NCI-H460 (cell line): ENCODE results near the gene SPTBN1. TPM values are rescaled to one million over a fixed set of nuclear protein-coding genes. Genes with fewer than 3 reads are reported as not detected.
A peak's percentile ranks its signal among the peaks of the same experiment; 100 is the strongest.

ENCODE experiments used
- DNase-seq: peaks from one replicate; pipeline ENCODE4 v3.0.0-alpha.2; 2016; ENCODE audit warnings: low read depth; ENCODE audit errors: extremely low read depth
- polyA plus RNA-seq: library from polyadenylated mRNA; depleted of rRNA; stranded (reverse); fragments of >200 nt; gene quantifications from 2 replicates; pipeline ENCODE4 v1.2.3, GENCODE V29; 2014; cell fraction: nucleus; rRNA removed
- total RNA-seq: library from RNA; depleted of rRNA; stranded (reverse); fragments of >200 nt; shearing (Covaris generic); gene quantifications from 2 replicates; pipeline ENCODE4 v1.2.3, GENCODE V29; 2014; rRNA removed

SPTBN1 gene
- 228 and 266 TPM in 2 replicates for total RNA-seq
- 283 and 378 TPM in 2 replicates for polyA plus RNA-seq

DNA sequence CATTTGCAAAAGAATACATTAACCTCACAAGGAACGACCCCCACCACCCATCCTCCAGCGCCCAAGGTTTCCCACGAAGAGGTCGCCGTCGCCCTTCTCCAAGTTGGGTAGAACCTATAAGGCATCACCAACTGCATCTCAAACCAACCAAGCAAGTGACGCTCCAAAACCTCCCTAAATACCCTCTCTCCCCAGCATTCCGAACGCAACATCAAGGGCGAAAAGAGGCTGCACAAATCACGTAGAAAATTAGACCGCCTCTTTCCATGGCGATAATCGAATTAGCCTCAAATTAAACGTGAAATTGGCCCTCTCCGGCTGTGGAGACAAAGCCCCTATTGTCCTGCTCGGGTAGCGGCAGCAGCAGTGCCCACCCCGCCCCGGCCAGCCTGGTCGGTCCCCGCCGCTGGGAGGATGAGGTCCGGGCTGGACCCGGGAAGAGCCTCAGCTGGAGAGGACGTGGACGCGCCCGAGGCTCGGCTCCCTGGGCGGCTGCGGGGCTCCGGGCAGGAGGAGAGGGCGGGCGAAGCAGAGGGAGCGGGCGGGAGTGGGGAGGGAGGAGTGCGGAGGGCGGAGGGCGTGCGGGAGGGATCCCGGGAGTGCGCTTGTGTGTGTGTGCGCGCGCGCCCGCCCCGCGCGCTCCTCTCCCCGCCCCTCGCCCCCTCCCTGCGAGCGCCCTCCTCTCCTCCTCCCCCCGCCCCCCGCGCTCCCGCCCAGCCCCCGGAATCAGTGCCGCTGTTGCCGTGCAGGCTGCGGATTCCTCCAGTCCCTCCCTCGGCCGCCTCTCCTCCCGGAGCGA lies at the start of gene SPTBN1:
SPTBN1 (plus strand) TSS at position 765 of the 799 bp plus-strand sequence. CDS start 70,092 bp downstream, outside the sequence.
- DNase-seq: peak; percentile 82

DNA sequence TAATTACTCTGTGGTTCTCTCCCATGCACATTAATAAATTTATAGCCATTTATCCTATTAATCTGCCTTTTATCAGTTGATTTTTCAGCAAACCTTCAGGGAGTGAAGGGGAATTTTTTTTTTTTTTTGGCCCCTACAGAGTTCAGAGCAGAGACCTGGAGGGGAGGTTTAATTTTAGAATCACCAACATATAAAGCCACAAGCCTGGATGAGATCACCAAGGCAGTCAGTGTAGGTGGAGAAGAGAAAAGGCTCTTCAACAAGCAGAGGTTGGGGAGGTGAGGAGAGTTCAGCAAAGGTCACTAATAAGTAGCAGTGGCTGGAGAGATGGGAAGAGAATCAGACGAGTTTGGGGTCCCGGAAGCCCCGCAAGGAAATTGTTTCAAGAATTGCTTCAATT lies 48.4 kb upstream of the SPTBN1 start:
- no peak for DNase-seq

DNA sequence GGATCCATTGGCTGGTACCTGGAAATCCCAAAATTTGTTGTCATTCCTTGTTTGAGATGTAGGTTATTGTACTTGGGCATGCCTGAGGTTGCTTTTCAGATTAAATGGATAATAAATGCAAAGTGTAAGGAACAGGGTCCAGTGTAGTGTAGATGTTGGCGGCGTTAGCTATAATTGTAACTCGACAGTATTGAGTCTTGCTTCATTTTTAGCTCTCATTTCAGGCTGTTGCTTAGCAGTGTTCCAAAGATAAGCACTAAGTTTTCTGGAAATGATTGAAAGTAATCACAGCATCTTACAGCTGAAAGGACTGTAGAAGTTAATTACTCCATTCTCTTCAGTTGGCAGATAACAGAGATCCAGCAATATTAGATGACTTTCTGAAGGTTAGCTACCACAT lies 47.8 kb upstream of the SPTBN1 start:
- no peak for DNase-seq

DNA sequence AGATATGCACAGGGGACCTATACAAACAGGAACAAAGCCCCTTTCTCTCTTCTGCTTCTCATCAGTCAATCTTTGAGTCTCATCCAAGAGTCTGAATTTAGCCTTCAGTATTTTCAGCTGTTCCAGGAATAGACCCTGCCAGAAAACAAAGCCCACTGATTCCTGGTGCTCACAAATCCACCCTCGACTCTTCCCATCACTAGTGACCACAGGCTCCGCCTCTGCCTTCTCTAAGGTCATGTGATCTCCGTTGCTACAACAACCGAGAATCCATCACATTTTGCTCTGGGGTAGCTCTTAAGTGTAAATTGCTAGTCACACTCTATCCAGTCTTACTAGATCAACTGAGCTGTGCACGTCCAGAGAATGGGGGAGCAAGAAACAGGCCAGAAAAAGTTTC lies 46.4 kb upstream of the SPTBN1 start:
- no peak for DNase-seq

DNA sequence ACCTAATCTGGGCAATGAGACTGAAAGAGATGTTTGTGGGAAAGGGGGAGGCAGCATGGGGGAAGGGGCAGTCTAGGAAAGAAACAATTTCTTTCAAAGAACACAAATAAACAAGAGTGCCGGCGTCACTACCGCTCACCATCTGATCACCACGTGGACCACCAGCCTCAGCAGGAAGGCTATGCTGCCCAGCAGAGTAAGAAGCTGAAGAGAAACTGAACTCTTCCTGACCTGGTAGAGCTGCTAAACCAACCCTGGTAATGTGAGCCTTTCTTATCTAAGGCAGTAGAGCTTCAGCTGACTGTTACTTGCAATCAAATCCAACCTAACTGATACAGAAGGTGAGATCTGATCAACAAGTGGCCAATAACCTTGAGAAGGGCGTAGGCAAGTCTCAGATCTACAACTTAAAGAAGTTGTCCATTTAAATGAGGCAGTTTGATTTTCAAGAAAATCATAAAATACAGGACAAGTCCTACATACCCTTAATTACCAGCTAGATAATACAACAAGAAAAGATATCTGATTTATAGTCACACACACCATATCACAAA lies 44.2 kb upstream of the SPTBN1 start:
- no peak for DNase-seq

DNA sequence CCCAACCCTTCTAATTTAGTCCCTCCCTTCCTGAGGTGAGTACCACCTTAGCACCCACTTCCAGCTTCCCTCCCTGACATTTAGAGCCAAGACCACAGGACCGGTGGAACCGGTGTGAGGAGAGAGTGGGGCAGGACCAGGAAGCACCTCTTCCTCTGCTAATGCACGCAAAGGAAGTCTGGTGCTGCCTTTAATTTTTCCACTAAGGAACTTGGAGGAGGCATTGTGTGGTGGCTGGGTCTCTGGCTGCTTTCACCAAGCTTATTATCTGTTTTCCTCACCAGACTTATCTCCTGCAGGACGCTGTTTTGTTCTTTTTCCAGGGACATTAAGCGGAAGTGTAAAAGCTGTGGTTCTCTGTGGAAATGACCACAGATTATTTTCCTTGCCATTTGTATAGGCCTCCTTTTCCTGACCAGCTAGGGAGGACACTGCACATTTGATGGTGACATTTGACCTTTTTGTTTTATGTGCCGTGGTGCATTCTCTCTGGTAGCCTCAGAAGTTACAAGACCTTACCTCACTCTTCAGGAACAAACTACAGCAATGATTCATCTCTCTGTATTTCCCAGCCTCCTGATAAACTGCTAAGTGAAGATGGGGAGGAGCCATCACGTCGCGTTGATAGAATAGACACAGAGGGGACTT lies 39.8 kb upstream of the SPTBN1 start:
- peak; percentile 62 for DNase-seq

DNA sequence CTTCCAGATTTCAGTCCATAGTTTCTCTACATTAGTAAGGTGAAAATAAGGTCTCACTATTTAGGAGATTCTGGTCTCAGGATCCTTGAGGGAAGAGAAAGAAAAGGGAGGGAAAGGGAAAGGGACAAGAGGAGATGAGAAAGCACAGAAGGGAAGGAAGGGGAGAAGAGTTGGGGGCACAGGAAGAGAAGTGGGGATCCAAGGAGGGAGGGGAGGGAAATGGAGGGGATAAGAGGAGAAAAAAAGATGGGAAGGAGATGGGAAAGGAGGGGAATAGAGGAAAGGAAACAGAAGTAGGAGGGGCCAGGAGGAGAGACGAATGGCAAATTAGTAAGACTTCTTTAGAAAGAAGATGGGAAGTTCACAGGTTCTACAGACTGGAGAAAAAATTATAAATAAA lies 39.2 kb upstream of the SPTBN1 start:
- no peak for DNase-seq

DNA sequence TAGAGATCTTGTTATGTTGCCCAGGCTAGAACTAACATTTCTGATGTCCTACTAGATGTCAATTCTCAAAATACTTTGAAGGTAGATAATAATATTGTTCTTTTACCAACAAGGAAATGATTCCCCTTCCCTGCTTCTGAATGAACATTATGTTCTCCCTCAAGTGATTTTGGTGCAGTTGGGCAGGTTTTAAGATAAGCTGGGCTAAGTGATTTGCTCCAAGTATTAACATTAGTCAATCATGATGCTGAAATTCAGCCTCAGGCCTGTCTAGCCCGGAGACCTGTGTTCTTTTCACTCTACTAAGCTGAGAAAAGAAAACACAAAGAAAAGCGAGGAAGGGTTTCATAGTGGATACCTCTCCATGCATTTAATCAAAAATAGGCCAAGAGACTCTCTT lies 38.5 kb upstream of the SPTBN1 start:
- no peak for DNase-seq

DNA sequence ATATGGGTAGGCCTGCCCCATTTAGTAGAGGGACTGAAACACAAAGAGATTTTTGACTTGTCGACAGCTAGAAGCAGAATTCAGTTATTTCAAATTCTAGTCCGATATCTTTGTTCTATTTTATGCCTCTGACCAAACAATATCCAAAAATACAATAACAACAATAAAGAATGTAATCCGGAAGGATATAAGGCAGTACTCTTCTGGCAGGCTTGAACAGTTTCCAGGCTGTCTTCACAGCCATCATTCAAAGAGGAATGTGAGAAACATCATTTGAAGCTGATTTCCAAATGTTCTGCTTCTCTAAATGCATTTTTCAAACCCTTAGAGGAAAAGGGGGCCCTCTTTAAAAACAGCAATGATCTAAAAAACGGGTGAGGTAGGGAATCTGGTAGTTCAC lies 36.7 kb upstream of the SPTBN1 start:
- no peak for DNase-seq

DNA sequence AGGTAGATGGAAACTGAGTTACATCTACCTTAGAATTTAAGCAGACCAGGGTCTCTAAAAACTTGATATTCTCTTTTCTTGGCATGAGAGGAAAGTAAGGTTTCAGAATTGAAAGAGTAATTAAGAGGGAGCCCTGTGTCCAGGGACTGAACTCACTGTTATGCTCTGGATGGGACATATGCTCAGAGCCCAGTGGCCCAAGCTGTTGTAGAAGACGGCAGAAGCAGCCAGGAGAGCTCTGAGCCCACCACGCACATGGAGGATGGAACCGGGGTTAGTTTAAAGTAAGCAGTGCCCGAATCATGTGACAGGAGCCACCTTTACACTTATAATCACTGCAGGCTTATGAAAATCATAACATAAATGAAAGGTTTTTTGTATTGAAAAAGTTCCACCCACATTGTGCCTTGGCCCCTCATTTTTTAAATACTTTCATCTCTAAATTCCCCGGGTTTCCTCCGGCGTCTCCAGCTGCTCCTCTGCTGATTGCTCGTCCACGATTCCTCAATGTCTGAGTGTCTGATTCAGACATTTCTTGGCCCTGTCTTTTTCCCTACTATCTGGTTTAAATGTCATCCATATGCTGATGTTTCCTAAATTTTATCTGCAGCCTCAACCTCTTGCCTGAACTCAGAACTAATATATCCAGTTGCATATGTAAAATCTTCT lies 36.1 kb upstream of the SPTBN1 start:
- DNase-seq: no peak

DNA sequence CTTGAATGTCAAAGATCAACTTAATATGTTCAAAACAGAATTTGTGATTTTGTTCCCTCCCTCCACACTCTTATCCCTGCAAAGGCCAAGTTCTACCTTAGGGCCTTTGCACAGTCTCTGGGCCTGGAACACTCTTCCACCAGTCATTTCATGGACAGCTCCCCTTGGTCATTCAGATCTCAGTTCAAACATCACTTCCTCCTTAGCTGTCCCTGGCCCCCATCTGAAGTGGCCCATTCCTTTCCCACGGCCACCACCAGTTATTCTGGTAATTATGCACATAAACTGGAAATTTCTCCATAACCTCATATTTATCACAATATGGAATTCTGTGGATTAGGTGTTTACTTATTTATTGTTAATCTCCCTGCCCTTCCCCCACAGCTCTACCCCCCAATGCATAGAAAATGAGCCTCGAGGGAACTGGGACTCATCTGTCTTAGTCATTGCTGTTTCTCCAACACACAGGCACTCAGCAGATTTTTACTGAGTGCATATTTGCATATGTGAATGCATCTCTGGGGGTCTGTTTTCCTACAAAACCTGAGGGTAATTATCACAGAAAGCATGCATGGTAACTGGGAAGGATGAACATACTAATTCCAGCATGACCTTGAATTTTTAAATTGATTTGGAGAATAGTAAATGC lies 35.5 kb upstream of the SPTBN1 start:
- DNase-seq: no peak

DNA sequence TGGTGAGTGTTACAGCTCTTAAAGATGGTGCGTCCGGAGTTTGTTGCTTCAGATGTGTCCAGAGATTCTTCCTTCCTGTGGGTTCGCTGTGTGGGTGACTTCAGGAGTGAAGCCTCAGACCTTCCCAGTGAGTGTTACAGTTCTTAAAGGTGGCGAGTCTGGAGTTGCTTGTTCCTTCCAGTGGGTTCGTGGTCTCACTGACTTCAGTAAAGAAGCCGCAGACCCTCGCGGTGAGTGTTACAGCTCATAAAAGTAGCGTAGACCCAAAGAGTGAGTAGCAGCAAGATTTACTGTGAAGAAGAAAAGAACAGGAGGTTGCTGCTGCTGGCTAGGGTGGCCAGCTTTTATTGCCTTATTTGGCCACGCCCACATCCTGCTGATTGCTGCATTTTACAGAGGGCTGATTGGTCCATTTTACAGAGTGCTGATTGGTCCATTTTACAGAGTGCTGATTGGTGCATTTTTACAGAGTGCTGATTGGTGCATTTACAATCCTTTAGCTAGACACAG lies 34.0 kb upstream of the SPTBN1 start:
- DNase-seq: no peak

DNA sequence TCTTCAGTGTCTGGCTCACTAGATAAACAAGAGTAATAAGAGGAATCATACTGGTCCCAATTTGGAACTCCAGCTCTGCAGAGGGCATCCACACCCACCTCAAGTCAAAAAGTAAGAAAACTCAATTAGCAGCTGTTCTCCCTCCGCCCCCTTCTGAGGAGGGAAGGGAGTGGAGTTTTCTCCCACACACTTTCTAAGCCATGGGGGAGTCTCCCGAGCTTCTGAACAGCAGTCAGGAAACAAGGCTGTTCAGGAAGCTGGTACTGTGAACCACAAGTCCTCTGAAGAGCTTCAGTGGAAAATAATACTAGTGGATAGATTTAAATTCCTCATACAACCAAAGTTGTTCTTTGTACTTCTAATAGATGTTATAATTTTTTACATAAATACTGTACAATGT lies 32.9 kb upstream of the SPTBN1 start:
- no peak for DNase-seq

DNA sequence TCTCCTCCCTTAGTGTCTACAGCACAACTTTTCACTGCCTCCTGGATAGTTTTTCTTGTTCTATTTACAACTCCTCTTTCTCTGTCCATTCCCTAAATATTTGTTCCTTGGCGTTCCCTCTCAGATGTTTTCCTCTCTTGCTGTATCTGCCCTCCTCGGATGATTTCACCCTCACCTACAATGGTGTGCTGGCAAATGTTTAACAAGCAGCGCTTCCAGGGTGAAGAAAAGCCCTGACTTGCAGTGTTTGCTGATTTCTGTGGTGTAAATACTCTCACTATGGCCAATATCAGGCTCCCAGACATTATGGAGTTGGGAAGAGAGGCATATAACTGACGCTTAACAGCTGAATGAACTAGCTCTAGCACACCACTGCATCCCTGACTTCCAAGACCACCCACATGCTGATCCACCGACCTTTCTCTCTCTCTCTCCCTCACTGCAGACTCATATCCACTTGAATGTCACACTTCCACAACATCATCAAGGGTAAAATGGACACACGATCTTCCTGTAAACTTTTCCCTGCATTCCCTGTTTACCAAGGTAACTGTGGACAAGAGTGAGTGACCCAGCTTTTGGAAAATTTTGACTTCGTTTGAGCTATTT lies 31.5 kb upstream of the SPTBN1 start:
- no peak for DNase-seq

DNA sequence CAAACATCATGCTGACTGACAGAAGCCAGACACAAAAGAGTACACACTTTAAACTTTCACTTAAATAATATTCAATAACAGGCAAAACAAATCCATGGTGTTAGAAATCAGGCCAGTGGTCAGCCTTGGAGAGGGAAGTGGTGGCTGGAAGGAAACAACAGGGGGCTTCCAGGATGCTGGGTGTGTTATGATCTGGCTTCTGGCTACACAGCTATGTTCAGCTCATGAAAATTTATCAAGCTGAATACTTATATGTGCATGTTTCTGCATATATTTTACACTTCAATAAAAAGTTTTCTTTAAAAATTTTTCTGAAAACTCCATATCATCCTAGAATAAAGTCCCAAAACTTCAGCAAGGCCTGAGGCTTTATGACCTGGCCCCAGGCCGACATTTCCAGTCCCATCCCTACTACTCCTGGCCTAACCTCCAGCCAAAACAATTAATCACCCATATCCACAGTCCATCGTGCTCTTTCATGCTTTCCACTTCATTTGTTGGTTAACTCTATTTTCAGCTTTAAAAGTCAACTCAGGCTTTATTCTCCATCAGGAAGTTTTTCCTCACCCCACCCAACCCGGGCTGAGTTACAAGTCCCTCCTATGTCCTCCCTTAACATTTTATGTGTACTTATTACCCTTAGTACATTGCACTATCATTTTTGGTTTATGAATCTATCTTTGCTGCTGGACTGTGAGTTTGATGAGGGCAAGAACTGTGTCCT lies 27.9 kb upstream of the SPTBN1 start:
- DNase-seq: no peak

DNA sequence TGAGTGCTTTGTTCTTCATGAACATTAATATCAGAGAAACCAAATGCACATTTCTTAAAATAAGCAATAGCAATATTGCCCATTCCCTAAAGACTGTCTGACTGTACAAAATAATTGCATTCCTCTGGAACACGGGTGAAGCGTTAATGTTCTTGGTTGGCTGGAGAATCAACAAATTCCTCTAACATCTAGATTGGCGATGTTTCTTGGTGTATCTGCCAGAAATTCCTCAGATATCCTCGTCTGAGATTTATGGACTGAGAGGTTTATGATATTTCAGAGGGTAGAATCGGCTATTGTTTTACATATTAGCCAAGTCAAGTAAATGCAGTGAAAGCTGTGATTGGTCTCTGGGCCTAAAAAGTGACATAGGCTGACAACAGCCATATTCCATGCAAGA lies 27.1 kb upstream of the SPTBN1 start:
- no peak for DNase-seq

DNA sequence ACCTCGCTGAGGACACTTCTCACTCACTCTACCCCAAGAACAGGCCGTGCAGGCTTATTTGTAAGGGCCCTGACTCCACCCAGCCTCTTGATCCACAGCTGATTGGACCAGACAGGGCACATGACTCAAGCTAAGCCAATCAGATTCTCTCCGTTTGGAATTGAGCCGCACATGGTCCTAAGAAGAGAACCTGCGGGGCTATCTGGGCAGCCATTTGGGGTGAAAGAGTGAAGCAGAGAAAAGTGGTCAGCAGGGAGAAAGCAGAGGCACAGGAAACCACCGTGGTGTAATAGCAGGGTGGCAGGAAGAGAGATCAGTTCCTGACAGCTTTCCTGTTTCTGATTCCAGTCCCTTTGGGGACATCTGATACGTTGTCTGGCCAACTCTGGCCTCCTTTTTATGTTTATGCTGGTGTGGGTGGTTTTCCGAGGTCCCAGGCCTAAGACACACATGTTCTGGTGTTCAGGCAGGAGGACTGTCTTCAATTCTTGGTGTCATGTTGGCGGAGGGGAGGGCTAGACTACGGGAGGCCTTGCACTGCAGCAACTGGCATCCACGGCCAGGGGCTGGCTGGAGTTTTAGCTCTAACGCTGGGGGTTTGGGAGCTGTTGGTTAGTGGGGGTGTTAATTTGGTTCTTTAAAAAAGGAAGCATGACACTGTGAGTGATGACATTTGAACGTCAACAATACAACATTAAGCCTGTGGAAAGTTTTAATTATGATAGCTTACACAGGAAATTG lies 26.1 kb upstream of the SPTBN1 start:
- DNase-seq: no peak

DNA sequence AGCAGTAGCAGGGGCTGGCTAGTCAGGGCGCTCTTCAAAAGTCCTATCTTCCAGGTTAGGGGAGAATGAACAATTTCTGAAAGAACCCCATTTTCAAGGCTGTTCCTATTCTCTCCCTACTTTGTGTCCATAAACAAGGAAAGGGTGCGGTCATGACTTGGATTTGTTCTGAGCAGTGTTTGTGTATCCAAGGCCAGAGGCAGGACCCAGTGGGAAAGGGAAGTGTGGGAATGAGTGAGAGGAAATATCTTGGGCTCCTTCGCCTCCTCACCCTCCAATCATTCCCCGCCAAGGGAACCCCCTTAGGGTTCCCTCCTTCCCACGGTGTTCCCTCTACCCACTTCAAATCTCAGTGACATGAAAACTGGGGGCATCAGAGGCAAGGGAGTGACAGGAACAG lies 25.5 kb upstream of the SPTBN1 start:
- DNase-seq: no peak
